Measurements from ENCODE around the gene CEP70. TPM values are rescaled to one million over a fixed set of nuclear protein-coding genes. Genes with fewer than 3 reads are reported as not detected.
"Not testable (repeated sequence)": the region's sequence is repeated elsewhere in the genome, so short reads cannot be mapped to it uniquely, and the experiment has no call there.

The CEP70 gene
- polyA plus RNA-seq, 1 donor = 19.0 TPM

DNA sequence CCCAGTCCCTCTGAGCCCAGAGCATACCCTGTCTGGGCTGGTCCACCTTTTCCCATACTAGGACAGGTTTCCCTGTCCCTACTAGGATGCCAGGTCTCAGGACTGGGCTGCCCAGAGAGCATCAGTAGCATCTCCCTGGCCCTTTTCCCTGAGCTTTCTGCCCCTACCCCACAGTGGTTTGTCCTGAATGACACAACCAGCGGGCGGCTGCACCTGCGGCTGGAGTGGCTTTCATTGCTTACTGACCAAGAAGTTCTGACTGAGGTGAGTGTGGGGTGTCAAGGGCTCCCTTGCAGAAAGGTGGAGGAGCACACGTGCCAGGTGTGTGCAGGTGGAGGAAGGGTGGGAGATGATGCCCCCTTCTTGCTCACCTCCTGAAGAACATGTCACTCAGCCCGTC is 126.1 kb downstream of the CEP70 start:
- no peak for DNase-seq

DNA sequence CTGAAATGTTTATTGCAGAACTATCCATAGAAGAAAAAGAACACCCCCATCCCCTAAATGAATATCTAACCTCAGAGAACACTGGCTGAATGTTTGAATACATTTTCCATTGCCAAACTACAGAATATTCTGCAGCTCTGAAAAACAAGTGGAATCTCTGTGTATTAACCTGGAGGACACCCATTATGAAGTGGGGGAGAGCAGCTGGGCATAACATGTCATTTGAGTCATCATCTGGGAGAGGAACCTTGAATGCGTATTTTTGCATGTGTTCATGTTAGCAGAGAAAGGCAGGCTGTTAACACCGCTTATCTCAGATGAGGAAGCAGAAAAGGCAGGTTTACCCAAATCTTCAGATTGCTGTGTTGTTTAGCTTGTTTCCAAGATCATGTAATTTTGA is 128.1 kb downstream of the CEP70 start:
- DNase-seq = no peak

DNA sequence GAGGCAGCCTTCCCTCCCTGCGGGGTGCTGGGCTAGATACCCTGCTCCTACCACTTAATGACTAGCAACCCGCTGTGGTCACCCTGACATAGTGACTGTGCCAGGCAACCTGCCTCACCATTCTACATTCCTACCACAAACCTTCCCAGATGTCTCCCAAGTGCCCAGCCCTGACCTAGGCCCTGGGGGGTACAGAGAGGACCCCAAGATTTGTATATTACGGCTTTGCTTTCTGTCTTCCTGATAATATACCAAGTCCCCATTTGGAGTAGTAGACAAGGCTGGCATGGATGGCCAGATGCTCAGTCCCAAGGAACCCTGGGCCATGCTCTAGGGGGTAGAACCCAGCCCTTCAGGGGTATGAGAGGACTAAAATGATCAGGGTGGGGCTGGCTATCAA is 128.6 kb downstream of the CEP70 start:
- no peak for DNase-seq

DNA sequence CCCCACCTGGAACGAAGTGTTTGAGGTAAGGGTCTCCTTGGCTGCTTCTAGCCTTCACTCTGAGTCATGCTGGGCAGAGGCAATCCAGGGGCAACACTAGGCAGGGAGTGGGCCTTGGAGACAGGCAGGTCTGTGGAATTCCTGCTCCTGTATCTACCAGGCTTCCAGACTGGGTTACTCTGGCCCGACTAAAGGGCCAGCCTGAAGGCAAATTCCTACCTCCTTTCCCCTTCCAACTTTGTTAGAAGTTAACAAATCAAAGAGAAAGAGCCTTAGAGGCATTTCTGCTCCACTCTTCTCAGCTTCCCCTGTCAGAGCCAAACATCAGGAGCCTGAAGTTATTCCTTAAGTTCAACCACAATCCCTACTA is 129.6 kb downstream of the CEP70 start:
- DNase-seq = no peak

DNA sequence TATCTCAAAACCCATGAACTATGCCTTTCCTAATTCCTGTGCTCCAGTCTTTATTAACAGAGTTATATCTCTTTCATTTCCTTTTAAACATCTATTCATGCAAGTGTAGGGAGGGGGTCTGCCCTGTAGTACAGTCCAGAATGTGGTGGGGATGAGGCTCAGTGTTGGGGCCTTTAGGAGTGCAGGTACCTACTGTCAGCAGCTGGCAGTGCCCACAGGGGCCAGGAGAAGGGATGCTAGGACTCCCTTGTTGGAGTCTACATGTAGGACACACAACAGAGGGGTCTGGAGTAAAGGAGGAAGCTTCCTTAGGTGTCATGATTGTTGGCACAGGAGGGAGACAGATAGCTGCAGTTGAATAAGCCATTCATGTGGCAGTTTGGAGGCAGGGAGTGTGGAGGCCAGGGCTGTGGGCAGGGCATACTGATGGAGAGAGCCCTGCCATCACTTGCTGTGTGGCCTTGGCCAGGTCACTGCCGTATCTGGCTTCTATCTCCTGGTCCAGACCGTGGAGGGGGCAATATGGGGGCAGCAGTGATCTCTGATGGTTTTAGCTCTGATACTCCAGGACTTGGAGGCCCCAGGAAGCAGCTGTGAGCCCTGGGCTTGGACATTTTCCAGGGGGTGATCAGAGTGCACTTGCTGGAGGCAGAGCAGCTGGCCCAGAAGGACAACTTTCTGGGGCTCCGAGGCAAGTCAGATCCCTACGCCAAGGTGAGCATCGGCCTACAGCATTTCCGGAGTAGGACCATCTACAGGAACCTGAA is 130.2 kb downstream of the CEP70 start:
- DNase-seq = no peak

DNA sequence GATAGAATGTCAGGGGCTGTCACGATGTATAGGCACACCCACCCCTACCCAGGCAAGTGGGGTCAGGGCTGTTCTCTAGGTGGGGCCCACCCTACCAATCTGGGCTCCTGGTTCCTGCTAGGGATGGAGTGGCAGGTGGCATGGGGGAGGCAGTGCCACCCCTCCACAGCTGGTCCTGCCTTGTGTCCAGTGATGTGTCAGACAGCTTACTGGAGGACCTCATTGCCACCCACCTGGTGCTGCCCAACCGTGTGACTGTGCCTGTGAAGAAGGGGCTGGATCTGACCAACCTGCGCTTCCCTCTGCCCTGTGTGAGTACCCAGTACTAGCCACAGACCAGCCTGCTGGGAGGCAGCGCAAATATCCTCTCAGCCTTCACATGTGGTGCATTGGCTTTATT is 132.2 kb downstream of the CEP70 start:
- DNase-seq = no peak

DNA sequence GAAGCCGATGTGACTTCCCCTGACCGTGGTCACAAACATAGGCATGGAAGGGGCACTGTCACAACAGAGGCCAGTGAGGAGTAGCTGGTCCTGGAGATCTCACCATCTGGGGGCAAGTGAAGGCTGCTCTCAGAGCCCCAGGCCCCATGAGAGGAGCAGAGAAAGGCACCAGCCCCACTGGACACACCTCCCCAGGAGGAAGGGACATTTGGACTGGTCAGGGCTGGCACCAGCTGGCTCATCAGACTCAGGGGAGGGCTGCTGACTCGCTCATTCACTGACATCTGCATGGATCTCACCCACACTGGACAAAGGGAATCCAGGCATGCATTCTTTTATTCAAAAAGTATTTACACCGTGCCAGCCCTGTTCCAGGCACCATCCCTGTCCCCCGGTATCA is 132.8 kb downstream of the CEP70 start:
- DNase-seq = no peak

DNA sequence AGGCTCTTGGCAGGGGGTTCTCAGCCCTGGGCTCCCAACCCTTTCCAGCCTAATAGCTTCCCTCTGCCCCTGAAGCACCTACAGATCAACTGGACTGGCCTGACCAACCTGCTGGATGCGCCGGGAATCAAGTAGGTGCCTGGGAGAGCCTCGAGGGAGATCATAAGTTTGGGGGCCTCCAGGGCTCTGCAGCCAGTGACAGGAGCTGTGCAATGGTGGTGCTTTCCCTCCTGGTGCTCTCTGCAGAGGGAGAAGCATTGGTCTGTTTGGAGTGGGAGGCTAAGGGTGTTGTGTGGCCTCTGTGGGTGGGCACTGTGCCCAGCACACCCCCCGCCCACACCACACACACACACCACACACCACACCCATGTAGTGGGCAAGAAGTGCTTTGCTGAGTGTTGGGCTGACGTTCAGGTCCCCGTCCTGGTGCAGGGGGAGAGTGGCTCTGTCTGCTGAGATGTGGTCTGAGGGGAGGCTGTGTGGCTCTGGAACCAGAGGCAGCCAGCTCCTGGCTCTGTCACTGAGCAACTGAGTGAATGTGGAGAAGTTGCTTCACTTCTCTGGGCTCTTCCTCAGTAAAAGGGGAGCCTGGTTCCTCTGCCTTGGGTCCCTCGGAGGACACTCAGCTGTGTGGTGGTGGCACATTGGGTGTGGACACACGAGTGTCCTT is 133.4 kb downstream of the CEP70 start:
- no peak for DNase-seq

DNA sequence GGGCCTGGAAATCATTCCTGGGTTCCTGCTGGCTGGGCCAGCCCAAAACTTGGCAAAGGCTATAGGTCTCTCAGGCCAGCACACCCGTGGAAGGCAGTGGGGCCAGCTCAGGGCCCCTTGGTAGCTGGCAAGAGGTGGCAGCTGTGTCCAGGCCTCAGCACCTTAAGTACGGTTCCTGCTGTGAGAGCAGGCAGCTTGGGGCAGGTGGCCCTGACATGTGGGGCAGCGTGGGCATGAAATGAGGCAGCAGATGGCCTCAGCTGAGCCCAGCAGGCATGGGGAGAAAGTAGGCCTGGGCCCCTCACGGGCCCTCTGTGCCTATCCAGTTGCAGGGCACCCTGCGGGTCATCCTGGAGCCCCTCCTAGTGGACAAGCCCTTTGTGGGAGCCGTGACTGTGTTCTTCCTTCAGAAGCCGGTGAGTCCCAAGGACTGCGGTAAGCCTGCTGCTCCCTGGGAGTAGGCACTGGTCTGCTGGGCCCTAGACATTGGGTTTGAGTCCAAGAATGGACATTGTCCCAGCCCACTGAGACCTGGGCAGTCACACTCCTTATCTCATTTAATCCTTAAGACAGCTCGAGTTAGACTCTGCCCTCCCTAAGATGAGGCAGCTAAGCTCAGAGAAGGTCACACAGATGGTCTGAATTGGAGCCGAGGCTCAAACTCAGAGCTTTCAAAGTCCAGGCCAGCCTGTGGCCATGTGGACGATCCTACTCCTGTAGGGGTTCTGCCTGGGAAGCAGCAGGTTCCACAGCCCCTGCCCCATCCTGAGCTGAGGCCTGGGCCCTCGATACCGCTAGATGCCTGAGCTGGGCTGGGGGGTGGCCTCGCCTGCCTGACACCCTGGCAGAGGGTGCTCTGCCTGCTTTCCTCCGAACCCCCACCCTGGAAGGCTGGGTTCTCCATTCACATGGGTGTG is 134.2 kb downstream of the CEP70 start:
- DNase-seq = no peak

DNA sequence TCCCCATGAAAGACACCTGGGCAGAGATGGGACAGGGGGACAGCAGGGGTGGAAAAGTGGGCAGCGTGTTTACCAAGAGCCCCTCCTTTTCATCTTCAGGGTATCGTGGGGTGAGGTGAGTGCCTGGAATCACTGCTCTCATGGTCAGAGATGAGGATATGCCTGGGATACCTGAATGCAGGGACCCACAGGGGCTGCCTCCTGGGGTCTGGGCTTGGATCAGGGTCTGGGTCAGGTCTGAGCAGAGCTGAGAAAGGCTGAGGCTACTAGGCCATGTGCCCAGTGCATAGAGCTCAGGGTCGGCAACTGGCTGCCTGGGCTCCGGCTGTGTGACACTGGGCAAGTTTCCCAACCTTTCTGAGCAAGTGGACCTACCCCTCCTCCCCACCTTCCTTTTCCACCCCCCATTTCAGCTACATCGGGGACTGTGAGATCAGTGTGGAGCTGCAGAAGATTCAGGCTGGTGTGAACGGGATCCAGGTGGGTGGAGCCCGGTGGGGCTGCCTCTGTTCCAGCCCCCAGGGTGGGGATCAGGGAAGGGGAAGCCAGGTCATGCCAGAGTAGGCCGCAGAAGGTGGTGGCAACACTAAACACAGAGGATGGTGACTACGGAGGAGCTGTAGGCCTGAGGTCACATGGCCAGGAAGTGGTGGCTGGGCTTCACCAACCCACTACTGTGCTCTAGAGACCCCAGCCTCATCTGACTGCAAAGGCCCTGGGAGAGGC is 135.1 kb downstream of the CEP70 start:
- DNase-seq = no peak

DNA sequence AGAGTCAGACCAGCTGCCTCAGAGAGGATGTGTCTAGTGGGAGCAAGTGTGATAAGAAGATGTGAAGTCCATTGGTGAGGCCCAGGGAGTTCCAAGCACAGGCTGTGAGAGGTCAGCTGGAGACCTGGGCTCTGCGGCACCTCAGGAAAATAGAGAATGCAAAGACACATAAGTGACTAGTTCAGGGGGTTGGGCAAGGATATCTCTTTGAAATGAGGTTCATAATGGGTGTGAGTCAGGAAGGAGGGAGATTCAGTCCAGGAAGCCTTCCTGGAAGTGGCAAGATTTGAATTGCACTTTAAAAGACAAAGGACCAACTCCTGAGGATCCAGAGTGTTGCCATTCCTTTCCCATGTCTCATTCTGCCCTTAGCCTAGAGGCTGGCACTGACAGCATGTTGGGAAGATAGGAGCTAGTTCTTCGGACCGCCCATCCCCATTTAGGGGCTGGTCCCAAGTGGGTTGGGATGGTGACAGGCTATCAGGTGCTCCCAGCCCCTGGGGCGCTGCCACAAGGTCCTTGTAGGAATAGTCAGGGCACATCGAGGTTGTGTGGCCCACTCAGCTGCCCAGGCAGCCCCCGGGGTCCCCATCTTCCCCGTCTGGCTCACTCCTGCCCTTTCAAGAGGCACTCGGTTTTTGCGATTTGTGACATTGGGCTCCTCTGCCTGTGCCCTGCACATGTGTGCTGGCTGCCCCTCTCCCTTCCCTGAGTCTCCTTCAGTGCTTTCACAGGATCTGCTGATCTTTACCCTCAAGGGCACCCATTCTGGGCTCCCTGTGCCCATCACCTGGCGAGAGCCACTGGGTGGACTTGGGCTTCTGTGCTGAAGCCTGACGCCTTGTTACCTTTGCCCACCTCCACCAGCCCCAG is 136.0 kb downstream of the CEP70 start:
- no peak for DNase-seq

DNA sequence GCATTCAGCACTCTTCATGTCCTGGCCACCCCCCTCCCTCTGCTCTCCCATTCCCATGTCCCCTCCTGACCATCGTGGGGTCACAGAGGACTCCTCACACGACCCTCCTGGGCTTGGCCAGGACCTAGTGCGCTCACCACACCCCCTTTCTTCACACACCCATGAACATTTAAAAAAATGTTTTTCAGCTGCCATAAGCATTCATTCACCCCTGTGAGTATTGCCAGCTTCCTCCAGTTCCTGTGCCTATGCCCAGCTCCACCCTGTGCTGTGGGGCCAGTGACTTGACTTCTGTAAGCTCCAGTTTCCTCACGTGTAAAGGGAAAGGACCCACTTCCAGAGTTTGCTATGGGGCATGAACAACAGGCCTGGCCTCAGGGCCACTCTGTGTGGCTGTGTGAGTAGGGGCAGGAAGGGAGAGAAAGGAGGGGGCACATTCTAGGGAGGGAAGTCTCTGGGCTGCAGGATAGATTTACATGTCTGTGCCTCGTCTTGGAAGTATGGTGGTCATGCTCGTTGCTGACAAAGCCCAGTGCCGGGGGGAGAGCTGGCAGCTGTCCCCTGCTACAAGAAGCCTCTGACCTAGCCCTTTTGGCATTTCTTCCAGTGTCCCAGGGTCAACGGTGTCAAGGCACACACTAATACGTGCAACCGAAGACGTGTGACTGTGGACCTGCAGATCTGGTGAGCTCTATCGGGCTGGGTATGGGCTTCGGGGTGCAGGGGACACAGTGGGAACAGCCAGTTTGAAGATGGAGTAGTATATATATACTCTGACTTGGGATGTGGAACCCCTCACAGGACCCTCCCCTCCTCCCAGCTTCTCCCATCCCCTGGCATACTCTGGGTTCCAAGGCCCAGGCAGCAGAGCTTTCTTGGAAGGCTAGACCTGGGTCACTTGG is 136.8 kb downstream of the CEP70 start:
- no peak for DNase-seq

DNA sequence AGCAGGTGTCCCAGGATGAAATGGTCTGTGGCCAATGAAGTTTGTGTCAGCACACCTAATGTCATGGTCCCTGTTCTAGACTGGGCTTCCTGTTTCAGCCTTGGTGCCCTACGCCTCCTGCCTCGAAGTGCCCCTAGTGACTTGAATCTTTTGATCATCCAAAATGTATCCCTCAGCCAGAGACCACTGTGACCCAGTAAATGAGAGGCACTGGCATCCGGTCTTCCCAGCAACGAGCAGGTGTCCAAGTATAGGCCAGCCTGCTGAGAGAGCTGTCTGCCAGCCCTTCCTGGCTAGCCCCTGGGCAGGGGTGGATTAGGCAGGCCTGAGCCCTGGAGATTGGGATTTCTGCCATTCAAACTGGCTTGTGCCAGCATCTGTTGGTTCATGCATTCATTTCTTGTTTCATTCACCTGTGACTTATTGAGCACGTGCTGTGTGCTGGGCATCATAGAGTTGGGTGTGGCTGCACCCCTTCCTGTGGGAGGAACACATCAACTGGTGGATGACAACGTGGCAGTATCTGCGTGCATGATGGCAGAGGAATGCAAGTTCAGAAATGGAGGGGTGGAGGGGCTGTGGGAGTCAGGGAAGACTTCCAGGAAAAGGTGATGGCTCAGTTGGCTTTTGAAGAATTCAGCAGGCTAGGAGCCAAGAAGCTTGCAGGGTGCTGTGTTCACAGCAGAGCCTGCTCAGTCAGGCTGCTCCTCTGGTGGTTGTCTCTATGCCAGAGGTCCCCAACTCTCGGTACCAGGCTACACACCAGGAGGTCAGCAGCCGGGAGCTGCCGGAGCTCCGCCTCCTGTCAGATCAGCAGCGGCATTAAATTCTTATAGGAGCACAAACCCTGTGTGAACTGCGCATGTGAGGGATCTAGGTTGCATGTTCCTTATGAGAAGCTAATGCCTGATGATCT is 138.0 kb downstream of the CEP70 start:
- no peak for DNase-seq

DNA sequence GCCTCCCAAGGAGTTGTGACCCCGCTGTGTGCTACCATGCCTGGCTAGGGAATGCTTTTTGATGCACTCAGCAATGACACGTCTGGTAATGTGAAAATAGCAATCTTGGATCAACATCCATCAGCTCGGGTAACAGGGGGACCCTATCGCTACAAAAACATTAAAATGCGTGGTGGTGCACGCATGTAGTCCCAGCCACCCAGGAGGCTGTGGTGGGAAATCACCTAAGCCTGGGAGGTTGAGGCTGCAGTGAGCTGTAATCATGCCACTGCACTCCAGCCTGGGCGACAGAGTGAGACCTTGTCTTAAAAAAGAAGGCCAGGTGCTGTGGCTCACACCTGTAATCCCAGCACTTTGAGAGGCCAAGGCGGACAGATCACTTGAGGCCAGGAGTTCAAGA is 140.1 kb downstream of the CEP70 start:
- DNase-seq = not testable (repeated sequence)

DNA sequence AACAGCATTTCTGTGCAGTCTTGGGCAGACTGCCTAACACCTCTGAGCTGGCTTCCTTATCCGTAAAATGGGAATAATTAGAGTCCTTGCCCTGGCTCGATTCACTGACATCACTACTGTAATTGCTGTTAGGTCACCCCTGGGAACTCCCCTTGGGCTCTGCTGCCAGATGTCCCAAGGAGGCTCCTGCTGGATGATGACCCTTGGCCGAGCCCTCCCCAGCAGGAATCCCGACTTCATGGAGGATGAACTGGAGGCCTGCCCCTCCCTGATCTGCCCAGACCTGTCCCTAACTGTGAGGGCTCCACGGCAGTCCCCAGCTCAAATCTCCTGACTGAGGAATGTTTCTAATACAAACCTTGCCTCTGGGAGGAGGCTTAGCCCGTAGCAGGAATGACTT is 141.6 kb downstream of the CEP70 start:
- DNase-seq = no peak

DNA sequence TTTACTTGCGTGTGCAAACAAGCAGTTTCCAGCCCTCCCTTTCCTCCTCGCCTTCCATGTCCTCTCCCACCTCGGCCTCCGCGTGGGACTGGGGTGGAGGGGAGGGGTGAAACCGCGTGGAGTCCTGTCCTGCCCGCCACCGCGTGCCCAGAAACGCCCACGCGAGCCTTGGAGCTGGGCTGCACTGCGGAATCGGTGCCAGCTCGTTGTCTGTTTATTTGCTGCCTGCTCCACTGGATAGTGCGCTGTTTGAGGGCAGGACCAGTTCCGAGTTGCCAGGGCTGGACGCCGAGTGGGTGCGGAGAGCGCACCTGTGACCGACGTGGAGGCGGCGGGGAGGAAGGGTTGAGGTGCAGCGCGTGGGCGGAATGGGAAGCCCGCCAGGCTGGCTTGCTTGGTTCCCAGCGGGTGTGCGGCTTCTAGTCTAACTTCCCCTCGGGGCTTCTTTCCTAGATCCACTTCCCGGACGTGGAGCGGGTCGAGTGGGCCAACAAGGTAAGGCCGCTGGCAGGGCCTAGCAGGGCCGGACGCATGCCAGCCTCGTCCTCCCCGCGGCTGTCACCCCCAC is 142.4 kb downstream of the CEP70 start:
- DNase-seq = no peak

DNA sequence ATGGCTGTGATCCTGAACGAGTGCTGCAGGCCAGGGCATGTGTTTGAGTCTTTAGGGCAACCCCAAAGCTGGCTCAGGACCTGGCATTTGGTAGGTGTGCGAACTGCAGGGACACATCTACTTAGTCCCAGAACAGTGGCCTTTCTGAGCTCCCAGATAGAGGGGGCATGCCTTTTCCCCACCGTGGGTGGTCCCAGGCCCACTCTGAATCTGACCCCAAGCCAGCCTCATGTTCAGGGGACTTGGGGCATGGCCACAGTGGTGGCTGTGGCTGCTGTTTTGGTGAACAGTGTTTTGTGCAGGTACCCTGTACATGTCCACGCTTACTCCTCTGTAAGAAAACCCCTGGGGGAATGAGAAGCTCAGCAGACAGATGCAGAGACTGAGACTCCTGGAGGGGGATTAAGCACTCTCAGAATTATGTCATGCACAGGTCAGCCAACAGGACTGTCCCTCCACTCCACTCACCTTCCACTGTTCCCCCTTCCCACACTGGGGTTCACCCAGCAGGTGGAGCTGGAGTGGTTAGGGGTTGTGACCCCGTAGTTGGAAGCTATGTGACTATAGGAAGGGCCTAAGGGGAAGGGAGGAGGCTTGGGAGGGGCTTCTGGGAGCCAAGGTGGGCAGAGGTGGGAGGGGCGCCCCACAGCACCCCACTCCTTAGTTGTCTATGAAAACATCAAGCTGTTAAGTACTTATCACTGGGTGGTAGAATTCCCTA is 143.2 kb downstream of the CEP70 start:
- DNase-seq = no peak

DNA sequence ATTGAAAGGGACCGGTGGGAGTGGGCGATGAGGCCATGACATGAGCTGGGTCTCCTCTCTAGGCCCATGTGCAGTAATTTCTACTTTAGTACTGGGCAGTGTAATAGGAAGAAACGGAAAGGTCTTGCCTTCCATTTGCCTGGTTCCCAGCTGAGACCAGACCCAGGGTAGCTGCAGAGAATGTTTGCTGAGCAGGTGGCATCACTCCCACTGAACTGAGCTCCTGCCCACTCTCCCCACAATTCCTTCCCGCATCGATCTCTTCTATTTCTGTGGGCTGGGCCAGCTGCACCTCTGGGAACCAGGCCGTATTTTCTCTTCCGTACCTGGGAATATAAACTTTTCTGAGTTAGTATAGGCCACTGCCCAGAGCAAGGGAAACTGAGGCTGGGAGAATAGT is 143.9 kb downstream of the CEP70 start:
- DNase-seq = no peak
